ENCODE measurements around the gene PPFIA4. TPM values are rescaled to one million over a fixed set of nuclear protein-coding genes. Genes with fewer than 3 reads are reported as not detected.

PPFIA4 gene
- total RNA-seq, 1 donor from 2014 or later = 122 TPM

DNA sequence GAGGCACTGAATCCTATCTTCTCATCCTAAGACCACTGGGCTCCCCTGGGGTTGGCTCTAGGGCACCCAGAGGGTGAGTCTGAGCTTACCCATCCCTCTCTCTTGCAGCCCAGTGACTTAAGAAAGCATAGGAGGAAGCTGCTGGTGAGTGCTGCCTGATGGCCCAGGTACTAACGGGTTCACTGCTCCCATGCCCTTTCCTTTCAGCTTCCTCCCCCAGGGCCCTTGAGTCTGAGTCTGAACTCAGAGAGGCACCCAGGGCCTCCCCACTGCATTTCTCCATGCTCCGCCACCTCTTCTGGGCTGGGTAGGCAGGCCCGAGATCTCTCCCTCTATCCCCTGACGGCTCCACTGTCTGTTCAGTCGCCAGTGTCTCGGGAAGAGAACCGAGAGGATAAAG lies 29.7 kb downstream of the PPFIA4 start:
- no peak for DNase-seq (ENCODE audit: low read depth)

DNA sequence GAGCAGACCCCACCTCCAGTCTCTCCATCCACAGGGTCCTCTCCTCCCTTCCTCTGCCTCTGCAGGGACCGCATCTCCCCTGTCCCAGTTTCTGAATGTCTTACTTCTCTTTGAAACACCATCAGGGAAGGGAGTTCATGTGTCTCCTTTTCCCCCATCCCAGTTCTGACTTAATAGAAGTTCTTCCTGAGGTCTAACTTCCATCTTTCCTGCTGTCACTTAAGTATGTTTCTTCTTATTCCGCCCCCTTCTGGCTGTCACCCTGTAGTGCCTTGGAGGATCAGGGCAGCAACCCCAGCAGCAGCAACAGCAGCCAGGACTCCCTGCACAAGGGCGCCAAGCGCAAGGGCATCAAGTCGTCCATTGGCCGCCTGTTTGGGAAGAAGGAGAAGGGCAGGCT lies 30.2 kb downstream of the PPFIA4 start:
- no peak for DNase-seq (ENCODE audit: low read depth)

DNA sequence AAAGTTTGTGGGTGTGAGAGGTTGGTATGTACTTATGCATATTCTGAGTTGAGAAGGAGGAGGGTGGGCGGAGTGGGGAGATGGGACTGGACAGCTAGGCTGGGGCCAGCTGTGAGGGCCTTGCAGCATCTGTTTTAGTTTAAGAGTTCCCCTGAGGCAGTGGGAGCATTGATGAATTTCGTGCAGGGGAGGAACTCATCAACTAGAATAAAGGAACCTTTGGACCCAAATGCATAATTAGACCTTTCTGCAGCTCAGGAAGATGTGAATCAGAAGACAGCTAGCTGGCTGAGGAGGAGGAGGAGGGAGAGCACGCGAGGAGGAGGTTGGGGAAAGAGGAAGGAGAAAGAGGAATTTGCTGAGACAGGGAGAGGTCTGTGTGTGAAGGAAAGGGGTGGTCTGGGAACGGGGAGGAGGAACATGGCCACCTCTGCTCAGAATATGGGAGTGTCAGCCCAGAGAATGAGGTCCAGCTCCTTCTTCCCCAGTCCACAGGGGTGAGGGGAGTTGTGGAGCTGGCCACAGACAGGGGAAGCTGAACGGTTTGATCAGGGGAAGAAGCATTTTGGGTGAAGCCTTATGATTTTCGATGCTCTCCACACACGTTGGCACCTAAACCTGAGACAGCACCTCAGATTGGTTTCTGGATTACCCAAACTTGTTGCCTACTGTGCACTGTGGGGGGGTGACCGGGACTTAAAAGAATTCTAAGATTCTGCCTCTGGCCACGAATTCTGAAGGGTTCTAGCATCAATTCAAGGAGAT lies 31.8 kb downstream of the PPFIA4 start:
- DNase-seq (ENCODE audit: low read depth) = no peak

DNA sequence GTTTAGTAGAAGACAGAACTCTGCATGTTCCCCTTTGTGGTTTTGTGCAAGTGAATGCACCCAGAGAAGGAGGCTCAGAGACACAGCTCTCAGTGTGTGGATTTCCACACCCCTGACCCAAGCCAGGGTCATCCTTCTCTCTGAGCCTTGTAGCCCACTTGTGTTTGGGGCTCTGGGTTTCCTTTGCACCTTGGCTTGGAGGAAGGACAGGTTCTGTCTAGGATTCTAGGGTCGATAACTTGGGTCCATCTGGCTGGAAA lies 32.3 kb downstream of the PPFIA4 start:
- no peak for DNase-seq (ENCODE audit: low read depth)

DNA sequence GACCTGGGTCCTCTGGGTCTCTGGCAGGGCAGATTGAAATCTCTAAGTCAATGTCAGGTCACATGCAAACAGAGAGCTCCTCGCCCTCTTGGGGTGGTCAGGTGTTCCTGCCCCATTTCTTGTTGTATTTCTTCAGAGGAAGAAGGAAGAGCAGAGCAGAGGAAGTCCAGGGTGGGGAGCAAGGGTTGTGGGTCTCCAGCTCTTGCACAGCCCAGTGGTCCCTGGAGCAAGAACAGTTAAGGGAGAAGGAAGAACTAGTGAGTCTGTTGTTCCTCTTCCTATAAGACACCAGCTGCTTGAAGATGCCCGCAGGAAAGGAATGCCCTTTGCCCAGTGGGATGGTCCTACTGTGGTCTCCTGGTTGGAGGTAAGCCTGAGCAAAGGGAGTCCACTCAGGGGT lies 33.2 kb downstream of the PPFIA4 start:
- DNase-seq (ENCODE audit: low read depth) = no peak

DNA sequence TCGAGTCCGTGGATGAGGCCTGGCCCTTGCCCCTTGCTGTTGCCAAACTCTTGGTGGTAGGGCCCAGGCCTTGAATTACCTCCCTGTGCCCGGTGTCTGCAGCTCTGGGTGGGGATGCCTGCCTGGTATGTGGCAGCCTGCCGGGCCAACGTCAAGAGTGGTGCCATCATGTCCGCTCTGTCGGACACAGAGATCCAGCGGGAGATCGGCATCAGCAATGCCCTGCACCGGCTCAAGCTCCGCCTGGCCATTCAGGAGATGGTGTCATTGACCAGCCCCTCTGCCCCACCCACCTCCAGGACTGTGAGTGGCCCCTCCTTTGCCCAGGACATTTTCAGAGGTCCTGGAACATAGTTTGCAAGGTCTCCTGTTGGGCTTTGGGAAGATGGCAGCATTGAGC lies 33.8 kb downstream of the PPFIA4 start:
- no peak for DNase-seq (ENCODE audit: low read depth)

- no peak for DNase-seq (ENCODE audit: low read depth)
Measured at GRCh38 chr1:203063287-203063686, 37.0 kb downstream of the PPFIA4 start.

- peak; percentile 83 for DNase-seq (ENCODE audit: low read depth)
Measured at GRCh38 chr1:203065191-203065590, 38.9 kb downstream of the PPFIA4 start.

DNA sequence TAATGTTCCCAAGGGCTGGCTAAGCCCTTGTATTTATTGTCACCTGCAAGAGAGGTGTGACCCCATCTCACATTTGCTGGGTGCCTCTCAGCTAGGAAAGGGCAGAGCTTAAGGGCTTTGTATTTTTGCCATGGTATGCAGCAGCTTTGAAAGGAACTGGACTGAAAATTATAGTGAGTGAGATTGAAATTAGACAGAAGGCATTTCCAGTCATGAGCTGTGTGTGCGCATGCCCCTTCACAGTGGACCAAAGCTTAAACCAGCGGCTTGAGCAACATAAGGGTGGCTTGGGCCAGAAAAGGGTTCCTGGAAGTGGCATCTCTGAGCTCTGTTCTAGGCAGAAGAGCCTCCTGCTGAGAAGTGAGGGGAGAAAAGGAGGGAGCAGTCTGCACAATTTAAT lies 39.7 kb downstream of the PPFIA4 start:
- no peak for DNase-seq (ENCODE audit: low read depth)

DNA sequence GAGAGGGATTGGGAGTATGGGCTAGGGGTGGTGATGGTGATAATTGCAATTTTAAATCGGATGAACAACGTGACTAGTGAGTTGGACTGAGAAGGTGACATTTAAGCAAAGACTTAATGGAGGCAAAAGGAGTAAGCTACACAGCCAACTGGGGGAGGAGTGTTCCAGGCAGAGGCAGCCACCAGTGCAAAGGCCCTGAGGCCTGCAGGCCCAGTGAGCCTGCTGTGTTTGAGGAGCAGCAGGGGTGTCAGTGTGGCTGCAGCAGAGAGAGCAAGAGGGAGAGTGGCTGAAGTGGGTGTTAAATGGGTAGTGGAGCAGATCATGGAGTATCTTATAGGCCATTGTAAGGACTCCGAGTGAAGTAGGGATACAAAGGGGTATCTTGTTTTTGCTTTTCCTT lies 40.7 kb downstream of the PPFIA4 start:
- no peak for DNase-seq (ENCODE audit: low read depth)

GRCh38 chr1:203069030-203069747 lies 42.9 kb downstream of the PPFIA4 start:
- peak; percentile 94 for DNase-seq (ENCODE audit: low read depth)

GRCh38 chr1:203072002-203072602 lies 45.8 kb downstream of the PPFIA4 start:
- DNase-seq (ENCODE audit: low read depth) = no peak

DNA sequence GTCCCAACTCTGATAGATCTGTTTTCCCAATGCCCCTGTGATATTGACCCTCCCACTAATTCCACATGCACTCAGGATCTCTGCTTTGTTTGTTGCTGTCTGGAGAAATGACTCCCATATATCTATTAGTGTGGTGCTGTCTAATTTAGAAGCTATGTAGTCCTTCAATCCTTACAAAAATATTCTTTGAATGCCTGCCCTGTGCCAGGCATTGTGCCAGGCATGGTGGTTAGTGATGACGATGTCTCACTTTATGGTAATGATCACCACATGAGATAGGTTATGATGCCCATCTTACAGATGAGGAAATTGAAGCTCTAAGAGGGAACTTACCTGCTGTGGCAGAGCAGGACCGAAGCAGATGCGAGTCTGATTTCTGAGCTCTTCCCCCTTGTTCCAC lies 46.6 kb downstream of the PPFIA4 start:
- peak; percentile 52 for DNase-seq (ENCODE audit: low read depth)

GRCh38 chr1:203073469-203073868 lies 47.2 kb downstream of the PPFIA4 start:
- DNase-seq (ENCODE audit: low read depth) = no peak

DNA sequence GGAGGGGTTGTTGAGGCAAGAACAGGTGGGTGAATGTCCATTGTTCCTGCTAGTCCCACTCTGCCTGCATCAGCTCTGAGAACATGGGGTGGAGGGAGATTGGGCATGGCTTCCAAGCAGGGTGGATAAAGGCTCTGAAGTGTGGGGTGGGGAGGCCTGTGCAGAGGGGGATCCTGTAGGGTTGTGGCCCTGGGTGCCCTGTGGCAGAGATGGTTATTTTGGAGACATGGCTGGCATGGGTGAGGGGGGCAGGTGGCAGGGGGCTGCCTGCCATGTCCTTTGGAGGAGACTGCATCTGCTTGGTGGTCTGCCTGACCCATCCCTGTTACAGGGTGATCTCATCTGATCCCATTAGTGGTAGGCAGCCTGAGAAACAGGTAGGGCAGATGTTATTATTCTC lies 48.3 kb downstream of the PPFIA4 start:
- DNase-seq (ENCODE audit: low read depth) = no peak

- DNase-seq (ENCODE audit: low read depth) = no peak
Measured at GRCh38 chr1:203075236-203076030, 49.1 kb downstream of the PPFIA4 start.

- DNase-seq (ENCODE audit: low read depth) = no peak
Measured at GRCh38 chr1:203076031-203076511, 49.8 kb downstream of the PPFIA4 start.

- DNase-seq (ENCODE audit: low read depth) = no peak
Measured at GRCh38 chr1:203077367-203077766, 51.1 kb downstream of the PPFIA4 start.

GRCh38 chr1:203077956-203078355 lies 51.7 kb downstream of the PPFIA4 start:
- no peak for DNase-seq (ENCODE audit: low read depth)

DNA sequence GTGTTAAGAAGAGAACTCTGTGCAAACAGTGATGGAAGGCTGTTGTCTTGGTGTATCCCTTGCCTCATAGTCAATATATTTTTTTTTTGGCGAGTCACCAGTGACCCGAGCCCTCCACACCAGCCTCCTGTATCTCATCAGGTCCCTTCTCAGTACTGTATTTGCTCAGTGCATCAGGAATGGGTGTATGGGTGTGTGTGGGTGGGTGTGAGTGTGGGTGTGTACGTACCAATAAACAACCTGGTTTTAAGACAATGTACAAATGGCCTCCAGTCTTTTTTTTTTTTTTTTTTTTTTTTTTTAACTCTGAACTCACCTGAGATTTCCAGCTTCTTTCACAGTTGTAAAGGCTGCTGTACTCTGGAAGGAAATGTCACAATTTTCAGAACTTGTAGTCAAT lies 52.2 kb downstream of the PPFIA4 start:
- DNase-seq (ENCODE audit: low read depth) = no peak

- DNase-seq (ENCODE audit: low read depth) = no peak
Measured at GRCh38 chr1:203080456-203080855, 54.2 kb downstream of the PPFIA4 start.

All from myocyte (in vitro differentiated cells).